ENCODE results near the gene ICA1. TPM values are rescaled to one million over a fixed set of nuclear protein-coding genes. Genes with fewer than 3 reads are reported as not detected.
"Not testable (repeated sequence)": the region's sequence is repeated elsewhere in the genome, so short reads cannot be mapped to it uniquely, and the experiment has no call there.

ICA1 gene
- total and polyA plus RNA-seq, 7 donors = 1.6 to 4.1 (median 2.3) TPM

- Histone ChIP-seq H3K9me3 (no peaks in the 10 kb centered on the region), H3K4me3 (no peak overlapping the region), H3K27me3 (ENCODE audit: insufficient read depth in 3 of 3, low read length in 2 of 3) (peaks cover 0 to 3% (median 0%) of the 10 kb centered on the region in 3 donors), H3K36me3 (ENCODE audit: insufficient read depth in 1 of 2, low read depth in 1 of 2) (no peaks in the 10 kb centered on the region), H3K4me1 (no peaks in the 10 kb centered on the region), H3K27ac (no peak overlapping the region)
- TF ChIP-seq CTCF (IDR thresholded peaks at IDR 0.05) = no peak
- ATAC-seq = no peak
- 89 to 94% (median 92%) methylated on average over 8 to 16 of the region's 16 CpGs for WGBS, 3 donors
- intact Hi-C loops (cut with DNase I) = no loop called here
- no peak for DNase-seq
Observed at GRCh38 chr7:8303904-8304528, 42.0 kb upstream of the ICA1 start.

GRCh38 chr7:8297023-8297422 lies 35.1 kb upstream of the ICA1 start:
- H3K9me3 ChIP-seq; H3K27me3 ChIP-seq (ENCODE audit: insufficient read depth in 3 of 3, low read length in 2 of 3); ATAC-seq; DNase-seq; H3K27ac ChIP-seq; H3K36me3 ChIP-seq (ENCODE audit: insufficient read depth in 1 of 2, low read depth in 1 of 2); H3K4me1 ChIP-seq; H3K4me3 ChIP-seq: not testable (repeated sequence)
- intact Hi-C loops (cut with DNase I) = loop anchor here (5.0 to 10.0 kb wide), 2 partner anchors 870 to 872 kb away; no protein-coding TSS in a partner anchor
- 94 to 97% (median 94%) methylated on average over 7 of the region's 7 CpGs for WGBS, 3 donors

GRCh38 chr7:8296362-8296659 lies 34.3 kb upstream of the ICA1 start:
- Histone ChIP-seq H3K9me3 (no peaks in the 10 kb centered on the region), H3K4me1 (no peaks in the 10 kb centered on the region), H3K4me3 (no peak overlapping the region), H3K27ac (no peak overlapping the region), H3K36me3 (ENCODE audit: insufficient read depth in 1 of 2, low read depth in 1 of 2) (no peaks in the 10 kb centered on the region), H3K27me3 (ENCODE audit: insufficient read depth in 3 of 3, low read length in 2 of 3) (no peaks in the 10 kb centered on the region)
- TF ChIP-seq CTCF (IDR thresholded peaks at IDR 0.05) = no peak
- DNase-seq (no peak), ATAC-seq (no peak)
- intact Hi-C loops (cut with DNase I) = loop anchor here (5.0 to 10.0 kb wide), 2 partner anchors 869 to 872 kb away; no protein-coding TSS in a partner anchor
- 91 to 95% (median 93%) methylated on average over 1 of the region's 1 CpG for WGBS, 3 donors

GRCh38 chr7:8295638-8296361 lies 33.8 kb upstream of the ICA1 start:
- Histone ChIP-seq H3K9me3 (no peaks in the 10 kb centered on the region), H3K36me3 (ENCODE audit: insufficient read depth in 1 of 2, low read depth in 1 of 2) (no peaks in the 10 kb centered on the region), H3K4me3 (no peak overlapping the region), H3K27me3 (ENCODE audit: insufficient read depth in 3 of 3, low read length in 2 of 3) (peaks cover 0 to 2% (median 0%) of the 10 kb centered on the region in 3 donors), H3K4me1 (no peaks in the 10 kb centered on the region), H3K27ac (no peak overlapping the region)
- intact Hi-C loops (cut with DNase I) = loop anchor here (5.0 to 10.0 kb wide), 2 partner anchors 868 to 871 kb away; no protein-coding TSS in a partner anchor
- peak; percentile 89 to 99 (median 98) for ATAC-seq
- peak; percentile 84 for TF ChIP-seq CTCF (IDR thresholded peaks at IDR 0.05)
- WGBS, 3 donors = 47 to 52% (median 50%) methylated on average over 6 of the region's 6 CpGs
- no peak for DNase-seq

GRCh38 chr7:8291397-8292141 lies 29.6 kb upstream of the ICA1 start:
- intact Hi-C loops (cut with DNase I) = loop anchor here in 1 of 2 donors (10.0 kb wide), 1 partner anchor 867 kb away; no protein-coding TSS in a partner anchor
- DNase-seq (no peak), ATAC-seq (no peak)
- Histone ChIP-seq H3K4me3 (no peak overlapping the region), H3K27me3 (ENCODE audit: insufficient read depth in 3 of 3, low read length in 2 of 3) (peaks cover 0 to 4% (median 0%) of the 10 kb centered on the region in 3 donors), H3K36me3 (ENCODE audit: insufficient read depth in 1 of 2, low read depth in 1 of 2) (no peaks in the 10 kb centered on the region), H3K27ac (no peak overlapping the region), H3K4me1 (no peaks in the 10 kb centered on the region), H3K9me3 (no peaks in the 10 kb centered on the region)
- TF ChIP-seq CTCF (IDR thresholded peaks at IDR 0.05) = no peak
- WGBS, 3 donors = 88 to 91% (median 89%) methylated on average over 3 of the region's 3 CpGs
